HG03571 (cell line): ENCODE data around the gene CDRT15L2.
"Not testable (repeated sequence)": the region's sequence is repeated elsewhere in the genome, so short reads cannot be mapped to it uniquely, and the experiment has no call there.

Experiments used
- ATAC-seq: cut with Tn5 transposase; IDR thresholded peaks from one replicate; pipeline ENCODE4 v1.9.1; 2021; ENCODE audit not compliant: unreplicated experiment

CDRT15L2 gene

DNA sequence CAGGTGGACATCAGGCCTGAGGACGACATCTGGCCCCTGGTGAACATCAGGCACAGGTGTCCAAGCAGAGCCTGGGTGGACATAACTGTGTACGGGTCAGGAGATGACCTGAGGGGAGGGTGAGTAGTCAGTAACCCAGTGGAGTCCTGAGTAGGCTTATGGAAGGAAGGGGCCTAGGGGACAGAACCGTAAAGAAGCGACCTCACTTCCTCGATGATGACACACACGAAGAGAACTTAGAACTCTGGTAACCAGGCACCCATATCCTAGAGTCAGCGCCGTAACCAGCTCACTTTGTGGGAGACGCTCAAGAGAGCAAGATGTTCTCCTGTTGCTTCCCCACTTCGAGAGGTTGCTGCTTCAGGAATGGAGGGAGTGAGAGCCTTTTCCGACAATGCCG, at the start of gene CDRT15L2:
Gene CDRT15L2, plus strand, starts transcription at position 301 of the 400 bp plus-strand sequence. Its CDS starts 20 bp downstream, at position 321.
- ATAC-seq = not testable (repeated sequence)

DNA sequence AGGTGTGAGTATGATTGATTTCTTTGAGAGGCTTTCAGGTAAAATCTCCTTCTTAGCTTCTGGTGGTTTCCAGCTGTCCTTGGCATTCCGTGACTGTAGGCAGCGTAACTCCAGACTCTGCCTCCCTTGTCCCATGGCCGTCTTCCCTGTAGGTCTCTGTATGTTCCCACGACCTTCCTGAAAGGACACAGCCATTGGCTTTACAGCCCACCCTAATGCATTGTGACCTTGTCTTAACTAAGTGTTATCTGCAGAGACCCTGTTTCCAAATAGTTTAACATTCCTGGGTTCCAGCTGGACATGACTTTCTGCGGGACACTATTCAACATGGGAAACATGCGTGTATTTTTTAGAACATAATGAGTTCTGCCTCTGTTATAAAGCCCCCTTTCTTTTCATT, 49.4 kb upstream of the CDRT15L2 start:
- ATAC-seq = not testable (repeated sequence)

DNA sequence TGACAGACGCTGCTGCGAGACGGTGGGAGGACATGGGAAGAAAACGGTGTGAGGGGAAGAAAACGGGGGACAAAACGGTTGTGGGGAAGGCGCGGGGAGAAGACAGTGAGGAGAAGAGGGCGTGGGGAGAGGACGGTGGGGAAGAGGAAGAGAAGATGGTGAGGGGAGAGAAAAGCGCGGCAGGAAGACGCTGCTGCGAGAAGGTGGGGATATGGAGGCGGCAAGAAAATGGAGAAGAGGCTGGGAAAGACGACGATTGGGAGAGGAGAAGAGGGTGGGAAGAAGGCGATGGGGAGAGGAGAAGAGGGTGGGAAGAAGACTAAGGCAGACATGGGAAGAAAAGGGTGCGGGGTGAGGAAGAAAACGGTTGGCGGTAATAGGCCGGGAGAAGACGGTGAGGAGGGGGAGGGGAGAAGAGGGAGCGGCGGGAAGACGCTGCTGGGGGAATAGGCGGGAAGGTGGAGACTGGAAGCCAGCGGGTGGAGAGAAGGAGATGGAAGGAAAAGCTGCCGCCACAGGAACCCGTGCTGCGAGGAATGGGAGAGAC, 46.9 kb upstream of the CDRT15L2 start:
- ATAC-seq = not testable (repeated sequence)

DNA sequence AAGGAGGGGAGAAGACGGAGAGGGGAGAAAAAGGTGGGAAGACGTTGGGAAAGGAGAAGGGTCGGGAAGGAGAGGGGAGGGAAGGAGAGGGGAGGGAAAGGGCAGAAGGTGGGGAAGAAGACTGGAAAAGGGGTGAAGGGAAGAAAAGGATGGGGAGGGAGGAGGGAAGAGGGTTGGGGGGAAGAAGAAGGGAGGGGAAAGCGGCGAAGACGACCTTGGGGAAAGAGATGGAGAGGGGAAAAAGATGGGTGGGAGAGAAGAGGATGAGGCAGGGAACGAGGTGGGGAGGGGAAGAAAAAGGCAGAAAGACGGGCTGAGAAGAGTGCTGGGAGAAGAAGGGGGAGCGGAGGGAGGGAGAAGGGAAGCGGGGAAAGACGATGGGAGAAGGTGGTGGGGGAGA, 46.3 kb upstream of the CDRT15L2 start:
- ATAC-seq = not testable (repeated sequence)

DNA sequence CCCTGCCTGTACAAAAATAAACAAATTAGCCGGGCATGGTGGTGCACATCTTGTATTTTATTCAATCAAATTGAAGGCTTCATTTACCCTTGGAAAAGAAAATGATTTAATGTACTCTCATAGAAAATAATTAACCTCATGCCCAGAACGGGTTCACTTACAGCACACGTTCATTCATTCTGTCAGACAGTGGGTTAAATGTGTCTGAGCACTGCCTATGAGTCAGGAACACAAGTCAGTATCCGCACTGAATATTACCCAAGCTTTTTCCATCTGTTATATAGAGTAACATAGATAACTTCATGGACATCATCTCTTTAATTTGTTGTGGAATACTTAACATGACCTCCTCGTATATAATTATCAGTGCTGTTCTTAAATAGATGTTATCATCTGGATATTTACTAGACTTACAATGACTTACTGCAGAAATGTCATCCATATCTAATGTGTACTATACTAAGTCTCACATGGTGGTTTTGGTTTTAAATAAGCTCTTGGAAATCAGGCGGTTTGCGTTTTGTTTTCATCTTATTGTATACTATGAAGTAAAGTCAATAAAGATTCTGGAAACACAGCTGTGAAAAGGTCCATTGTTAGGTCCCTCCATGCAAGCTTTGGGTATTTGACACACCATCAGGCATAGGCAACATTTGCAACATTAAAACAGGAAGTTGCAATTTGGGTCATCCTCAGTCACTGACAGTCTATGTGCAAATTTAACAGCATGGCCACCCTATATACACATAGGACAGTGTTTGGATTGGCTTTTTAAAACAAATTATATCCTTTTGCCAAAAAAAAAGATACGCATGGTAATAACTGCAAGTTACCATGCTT, 44.6 kb upstream of the CDRT15L2 start:
- not testable (repeated sequence) for ATAC-seq

DNA sequence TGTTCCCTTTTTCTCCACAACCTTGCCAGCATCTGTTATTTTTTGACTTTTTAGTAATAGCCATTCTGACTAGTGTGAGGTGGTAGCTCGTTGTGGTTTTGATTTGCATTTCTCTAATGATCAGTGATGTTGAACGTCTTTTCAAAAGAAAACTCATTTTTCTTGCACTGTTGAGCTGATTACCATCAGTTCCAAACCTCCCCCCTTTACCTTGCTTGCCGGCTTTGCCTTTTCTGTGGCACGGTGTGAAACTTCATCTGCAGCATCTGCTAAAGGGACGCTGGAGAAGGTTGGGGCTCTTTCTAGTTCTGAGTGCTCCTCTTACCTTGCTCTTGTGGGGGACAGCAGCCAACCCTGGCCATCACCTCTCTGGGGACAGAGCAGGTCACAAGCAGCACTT, 39.1 kb upstream of the CDRT15L2 start:
- ATAC-seq = peak; percentile 98

DNA sequence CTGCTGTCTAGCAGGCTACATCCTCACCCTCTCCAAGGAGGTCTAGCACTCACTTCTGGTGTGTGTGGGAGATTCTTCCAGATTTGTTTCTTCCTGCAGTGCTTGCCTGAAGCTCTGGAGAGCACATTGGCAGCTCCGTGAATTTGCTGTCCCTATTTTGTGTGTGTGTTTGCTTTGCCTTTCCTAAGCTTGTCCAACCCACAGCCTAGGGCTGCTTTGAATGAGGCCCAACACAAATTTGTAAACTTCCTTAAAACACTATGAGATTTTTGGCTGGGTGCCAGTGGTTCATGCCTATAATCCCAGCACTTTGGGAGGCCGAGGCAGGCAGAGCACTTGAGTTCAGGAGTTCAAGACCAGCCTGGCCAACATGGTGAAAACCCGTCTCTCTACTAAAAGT, 38.7 kb upstream of the CDRT15L2 start:
- not testable (repeated sequence) for ATAC-seq

DNA sequence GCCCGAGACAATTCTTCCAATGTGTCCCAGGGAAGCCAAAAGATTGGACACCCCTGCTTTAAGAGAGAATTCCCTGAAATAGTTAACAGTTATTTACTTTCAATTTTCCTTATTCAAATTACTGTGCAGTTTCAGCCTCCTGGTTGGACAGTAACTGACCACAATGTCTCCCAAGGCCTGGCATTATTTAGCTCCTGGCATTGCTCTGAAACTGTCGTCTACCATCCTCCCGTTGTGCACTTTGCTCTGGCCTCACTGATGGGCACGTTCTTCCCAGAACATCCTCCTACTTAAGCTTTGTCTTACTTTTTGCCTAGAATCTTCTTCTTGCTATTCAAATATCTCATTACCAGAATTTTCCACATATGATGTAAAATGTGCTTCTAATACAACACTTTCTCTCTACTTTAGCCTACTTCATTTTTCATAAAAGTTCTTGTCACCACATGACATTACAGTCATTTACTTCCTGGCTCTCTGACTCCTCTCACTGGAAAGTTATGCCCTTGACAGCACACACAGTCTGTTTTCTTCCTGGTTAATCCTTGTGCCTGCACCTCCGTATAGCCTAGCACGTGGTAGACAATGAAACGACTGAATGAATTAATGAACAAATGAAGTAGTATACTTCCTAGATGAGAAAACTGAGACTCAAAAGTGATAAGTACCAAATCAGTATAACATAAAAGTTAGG, 37.5 kb upstream of the CDRT15L2 start:
- ATAC-seq = not testable (repeated sequence)

DNA sequence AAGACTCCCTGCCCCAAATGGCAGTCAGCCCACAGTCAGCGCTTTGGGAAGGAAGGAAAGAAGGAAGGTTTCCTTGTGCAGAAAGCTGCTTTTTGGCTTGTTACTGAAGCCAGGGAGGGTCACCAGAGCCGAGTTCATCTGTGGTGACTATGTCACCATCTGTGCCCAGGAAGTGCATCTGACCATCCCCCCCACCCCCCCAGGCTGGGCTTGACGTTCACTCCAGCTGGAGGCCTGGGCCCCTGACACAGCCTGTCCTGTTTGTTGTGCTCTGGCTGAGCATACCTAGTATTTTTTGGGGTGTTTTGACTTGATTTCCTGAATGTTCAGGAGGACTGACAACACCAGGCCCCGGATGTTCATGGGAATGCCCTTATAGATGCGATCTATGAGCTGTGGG, 31.6 kb upstream of the CDRT15L2 start:
- ATAC-seq = not testable (repeated sequence)

DNA sequence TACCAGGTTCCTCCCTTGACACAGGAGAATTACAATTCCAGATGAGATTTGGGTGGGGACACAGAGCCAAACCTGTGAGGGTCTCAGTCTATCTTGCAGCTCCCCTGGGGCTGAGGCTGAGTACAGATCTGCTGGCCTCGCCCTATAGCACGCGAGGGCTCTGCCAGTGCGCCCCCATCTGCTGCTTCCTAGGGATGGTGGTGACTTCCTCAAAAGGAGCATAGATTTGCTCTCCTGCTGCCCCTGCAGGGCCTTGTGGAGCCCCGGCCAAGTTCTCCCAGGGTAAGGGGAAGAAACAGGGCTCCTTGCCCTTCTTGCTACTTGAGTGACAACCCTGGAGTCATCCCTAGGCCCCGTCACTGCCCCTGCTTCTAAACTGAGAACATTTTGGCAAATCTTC, 26.6 kb upstream of the CDRT15L2 start:
- ATAC-seq = not testable (repeated sequence)

DNA sequence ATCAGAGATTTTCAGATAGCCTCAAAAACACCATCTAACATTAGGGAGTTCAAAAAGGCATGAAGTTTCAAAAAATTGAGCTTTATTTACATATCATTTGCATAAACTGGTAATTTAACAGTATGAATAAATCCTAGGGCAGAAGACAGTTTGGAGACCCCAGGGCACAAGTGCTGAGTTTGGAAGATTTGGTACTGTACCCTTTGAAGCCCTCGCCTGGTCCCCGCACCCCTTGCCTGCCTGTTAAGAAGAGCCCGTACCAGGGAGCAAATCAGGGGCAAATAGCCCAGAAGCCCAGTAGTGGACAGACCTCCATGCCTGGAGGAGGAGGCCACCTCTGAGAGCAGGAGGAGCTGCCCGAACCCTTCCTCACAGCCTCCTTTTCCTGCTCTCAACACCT, 24.8 kb upstream of the CDRT15L2 start:
- ATAC-seq = not testable (repeated sequence)

DNA sequence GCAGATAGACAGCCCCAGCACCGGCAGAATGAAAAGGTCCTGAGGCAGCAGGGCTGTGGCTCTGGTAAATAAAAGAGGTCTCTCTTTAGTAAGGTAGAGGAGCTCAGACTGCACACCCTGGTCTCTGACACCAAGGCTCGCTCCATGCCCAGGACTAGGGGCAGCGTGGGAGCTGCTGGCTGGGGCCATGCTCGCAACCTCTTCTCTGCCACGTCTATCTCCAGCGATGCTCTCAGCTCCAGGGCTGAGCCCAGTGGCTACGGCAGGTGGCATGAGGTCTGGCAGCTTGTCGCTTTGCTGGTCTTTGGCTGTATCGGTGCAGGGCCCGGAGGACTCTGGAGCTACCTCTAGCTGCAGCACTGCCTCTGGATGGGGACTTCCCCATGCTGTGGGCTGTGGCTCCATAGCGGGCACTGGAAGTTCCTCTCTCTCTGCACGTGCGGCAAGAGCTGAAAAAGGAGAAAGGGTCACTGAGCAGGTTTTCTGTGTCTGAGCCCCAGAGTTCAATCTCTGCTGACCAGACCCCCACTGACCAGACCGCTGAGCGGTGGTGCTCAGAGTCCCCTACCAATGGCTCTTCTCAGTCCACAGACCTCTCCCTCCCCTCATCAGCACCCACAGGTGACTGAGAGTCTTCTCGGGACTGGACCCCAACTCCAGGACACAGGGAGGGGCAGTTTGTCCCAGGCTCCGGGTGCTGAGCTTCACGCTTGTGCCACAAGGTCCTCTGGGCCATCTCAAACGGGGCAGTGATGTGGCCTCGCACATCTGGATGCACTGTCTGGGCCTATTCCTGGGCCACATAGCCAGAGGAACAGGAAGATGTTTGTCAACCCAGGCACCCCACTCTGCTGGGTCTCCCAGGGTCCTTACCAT, 24.2 kb upstream of the CDRT15L2 start:
- ATAC-seq = not testable (repeated sequence)

DNA sequence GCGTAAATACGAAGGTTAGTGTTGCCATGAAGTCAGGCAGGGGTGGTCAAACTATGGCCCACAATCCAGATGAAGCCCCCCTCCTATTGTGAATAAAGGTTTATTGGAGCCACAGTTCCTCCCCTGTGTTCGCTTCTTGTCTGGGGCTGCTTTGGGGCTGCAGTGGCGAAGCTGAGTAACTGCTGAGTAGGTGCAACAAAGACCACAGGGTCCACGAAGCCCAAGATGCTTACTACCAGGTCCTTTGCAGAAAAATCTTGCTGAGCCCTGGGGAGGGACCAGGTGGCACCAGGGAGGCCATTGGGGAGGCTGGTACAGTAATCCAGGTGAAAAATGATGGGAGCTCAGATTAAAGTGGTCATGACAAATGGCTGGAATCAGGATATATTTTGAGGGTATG, 21.4 kb upstream of the CDRT15L2 start:
- ATAC-seq = not testable (repeated sequence)

DNA sequence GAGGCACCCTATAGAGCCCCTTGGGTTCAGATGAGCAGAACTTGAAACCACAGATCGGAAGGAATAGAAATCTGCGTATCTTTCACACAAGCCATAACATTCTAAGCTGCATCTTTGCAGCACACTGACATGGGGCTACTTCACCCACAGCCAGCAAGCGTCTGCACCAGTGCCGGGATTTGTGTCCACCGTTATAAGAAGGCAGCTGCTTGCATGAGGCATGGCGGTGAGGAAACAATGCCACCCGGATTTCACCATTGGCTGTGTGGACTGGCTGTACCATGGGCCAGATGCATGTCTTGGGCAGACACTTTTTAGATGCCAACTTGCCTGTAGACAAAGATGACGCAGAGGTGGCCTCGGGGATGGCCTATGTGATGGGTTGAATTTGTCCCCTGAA, 20.5 kb upstream of the CDRT15L2 start:
- ATAC-seq = not testable (repeated sequence)

DNA sequence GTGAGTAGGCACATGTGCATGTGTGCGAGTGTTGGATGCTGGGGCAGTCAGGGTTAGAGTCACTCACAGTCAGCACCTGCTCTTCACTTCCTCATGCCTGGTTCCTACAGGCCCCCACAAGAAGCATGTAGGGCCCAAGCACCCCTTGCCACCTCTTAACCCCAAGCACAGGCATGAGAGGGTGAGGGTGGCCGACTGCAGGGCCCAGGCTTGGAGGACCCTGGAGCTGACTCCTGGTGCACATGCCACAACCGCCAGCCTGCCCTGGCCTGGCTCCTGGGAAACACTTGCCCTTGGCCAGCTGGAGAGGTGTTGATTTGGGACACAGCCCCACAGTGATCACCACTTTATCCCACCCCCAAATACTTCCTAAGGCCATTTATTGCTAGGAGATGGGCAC, 16.9 kb upstream of the CDRT15L2 start:
- ATAC-seq = no peak

DNA sequence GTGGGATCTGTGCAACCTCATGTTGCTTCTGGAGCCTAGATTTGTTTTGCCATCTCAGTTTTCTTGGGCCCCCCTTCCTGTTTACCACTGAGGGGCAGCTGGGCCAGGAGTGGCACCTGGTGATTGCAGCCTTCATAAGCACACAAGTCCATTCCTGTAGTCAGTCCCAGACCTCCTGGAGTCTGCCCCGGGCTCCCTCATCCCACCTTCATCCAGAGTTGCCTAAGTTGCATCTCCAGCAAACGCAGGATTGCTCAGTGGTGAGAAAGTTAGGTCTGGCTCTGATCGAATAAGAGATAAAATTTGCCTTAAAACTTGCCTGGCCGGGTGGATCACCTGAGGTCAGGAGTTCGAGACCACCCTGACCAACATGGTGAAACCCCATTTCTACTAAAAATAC, 14.3 kb upstream of the CDRT15L2 start:
- ATAC-seq = not testable (repeated sequence)

DNA sequence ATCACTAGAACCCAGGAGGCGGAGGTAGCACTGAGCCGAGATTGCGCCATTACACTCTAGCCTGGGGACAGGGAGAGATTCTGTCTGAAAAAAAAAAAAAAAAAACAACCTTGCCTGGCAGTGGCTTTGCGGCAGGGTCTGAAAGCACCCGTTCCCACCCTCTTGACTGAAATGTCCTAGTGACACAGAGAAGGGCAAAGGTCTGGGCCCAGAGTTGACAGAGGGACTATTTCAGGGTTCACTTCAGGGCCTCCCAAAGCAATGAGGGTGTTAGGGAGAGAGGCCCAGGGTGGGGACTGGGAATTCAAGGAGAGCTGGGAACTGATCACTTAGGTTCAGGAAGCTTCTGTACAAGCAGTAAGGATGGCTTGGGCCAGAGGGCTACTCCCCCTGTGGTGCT, 13.8 kb upstream of the CDRT15L2 start:
- no peak for ATAC-seq

DNA sequence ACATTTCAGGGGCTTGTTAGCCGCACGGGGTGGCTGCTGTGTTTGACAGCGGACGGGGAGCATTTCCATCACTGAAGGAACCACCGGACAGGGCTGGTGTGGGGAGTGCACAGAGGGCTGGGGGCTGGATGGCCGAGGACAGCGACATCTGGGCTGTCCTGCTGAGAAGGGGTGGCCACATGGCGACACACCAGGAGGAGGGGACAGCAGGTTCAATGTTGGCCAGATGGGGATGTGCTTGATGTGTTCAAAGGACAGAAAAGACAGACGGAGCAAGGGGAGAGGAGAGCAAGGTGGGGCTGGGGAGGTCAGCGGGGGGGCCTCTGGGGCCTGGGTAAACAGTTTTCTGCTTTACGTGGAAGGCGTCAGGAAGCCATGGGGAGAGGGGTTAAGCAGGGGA, 12.8 kb upstream of the CDRT15L2 start:
- ATAC-seq = not testable (repeated sequence)

DNA sequence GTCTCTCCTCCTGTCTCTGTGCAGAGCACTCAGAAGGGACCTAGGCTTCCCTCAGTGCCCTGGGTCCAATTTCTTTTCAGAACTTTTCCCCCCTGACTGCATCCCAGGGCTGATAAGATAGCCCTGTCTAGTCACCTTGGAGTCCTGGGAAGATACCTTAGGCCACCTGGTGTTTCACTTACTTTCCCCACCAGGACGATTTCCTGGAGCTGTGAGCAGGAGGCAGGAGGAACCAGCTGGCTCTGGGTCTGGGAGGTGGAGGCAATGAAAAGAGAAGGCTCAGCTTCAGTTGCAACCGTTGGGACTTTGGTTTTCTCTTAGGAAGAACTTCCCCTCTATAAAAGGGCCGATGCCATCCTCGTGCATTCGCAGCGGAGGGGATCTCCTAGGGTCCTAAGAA, 12.1 kb upstream of the CDRT15L2 start:
- not testable (repeated sequence) for ATAC-seq

DNA sequence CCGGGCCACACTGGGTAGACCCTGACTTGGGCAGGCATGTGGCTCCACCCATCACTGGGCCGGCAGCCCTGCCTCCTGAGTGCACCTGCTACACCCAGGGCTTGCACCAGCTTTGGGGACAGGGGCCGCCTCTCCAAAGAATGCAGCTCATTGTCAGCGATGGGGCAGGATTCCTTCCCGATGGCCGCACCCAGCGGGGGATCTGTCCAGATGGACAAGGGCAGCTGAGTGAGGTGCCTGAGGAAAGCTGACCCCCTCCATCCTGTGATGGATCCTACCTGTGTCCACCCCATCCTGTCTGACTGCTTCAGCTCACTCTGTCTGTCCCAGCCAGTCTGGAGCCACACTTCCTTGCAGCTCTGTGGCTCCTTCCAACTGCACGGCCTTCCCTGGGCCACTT, 10.9 kb upstream of the CDRT15L2 start:
- not testable (repeated sequence) for ATAC-seq

DNA sequence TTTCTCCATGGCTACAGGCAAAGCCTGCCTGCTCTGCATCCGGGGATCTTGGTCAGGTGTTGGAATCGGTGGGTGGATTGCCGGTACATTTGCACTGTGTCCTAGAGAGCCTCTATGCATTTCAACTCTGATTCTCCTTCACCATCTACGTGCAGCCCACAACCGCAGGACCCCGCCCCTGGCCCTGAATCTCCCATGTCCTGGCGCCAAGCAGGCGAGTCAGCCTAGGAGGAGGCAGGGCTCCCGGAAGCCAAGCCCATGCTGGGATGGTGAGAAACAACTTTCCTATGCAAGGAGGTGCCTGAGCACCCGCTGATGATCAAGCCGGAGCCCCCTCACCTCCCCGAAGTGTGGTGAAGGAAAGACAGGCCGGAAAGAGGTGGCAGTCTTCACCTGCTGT, 7.9 kb upstream of the CDRT15L2 start:
- ATAC-seq = not testable (repeated sequence)
